Measurements from ENCODE around the gene ANKRD63.

GRCh38 chr15:40274350-40275274 lies 8.3 kb downstream of the ANKRD63 start:
- TF ChIP-seq POLR2AphosphoS5 (IDR thresholded peaks at IDR 0.05) (no peak), POLR2A (IDR thresholded peaks at IDR 0.05) (no peak), EP300 (IDR thresholded peaks at IDR 0.05; ENCODE audit: low read depth) (no peak)
- TF ChIP-seq, protein P1, sequence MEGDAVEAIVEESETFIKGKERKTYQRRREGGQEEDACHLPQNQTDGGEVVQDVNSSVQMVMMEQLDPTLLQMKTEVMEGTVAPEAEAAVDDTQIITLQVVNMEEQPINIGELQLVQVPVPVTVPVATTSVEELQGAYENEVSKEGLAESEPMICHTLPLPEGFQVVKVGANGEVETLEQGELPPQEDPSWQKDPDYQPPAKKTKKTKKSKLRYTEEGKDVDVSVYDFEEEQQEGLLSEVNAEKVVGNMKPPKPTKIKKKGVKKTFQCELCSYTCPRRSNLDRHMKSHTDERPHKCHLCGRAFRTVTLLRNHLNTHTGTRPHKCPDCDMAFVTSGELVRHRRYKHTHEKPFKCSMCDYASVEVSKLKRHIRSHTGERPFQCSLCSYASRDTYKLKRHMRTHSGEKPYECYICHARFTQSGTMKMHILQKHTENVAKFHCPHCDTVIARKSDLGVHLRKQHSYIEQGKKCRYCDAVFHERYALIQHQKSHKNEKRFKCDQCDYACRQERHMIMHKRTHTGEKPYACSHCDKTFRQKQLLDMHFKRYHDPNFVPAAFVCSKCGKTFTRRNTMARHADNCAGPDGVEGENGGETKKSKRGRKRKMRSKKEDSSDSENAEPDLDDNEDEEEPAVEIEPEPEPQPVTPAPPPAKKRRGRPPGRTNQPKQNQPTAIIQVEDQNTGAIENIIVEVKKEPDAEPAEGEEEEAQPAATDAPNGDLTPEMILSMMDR (IDR thresholded peaks at IDR 0.05), result peak; percentile 100
